ENCODE results near the gene IRF3.

Gene IRF3, protein sequence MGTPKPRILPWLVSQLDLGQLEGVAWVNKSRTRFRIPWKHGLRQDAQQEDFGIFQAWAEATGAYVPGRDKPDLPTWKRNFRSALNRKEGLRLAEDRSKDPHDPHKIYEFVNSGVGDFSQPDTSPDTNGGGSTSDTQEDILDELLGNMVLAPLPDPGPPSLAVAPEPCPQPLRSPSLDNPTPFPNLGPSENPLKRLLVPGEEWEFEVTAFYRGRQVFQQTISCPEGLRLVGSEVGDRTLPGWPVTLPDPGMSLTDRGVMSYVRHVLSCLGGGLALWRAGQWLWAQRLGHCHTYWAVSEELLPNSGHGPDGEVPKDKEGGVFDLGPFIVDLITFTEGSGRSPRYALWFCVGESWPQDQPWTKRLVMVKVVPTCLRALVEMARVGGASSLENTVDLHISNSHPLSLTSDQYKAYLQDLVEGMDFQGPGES

DNA sequence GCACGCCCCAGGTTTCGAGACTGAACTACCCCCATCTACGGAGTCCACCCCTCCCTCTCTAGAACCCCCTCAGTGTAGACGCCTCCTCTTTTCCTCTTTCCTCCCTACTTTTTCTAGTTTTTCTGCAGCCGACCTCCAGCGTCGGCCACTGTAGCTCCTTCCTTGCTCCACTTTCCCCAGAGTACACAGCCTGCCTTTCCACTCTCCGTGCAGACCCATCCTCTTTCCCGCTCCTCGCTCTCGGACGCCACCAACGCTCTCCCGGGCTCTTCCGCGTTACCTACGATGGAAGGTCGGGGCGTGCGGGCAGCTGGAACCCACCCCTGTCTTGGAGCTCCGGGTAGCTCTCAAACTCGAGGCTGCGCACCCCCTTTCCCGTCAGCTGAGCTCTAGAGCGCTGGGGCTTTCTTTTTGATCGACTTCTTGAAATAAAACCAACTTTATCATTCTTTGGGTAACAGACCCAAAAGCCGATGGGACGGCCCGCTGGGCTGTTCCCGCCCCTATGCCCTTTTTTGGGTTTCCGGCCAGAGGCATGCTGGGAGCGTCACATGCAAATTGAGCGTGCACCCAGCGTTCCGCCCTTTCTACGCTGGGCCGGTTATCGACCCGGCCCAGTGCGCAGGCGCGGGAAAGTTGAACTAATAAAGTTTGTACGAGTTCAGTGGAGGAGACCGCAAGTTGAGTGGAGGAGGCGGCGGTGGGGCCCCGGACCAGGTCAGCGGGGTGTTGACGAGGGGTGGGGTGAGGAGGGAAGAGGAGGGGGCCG is at the start of gene IRF3, which contains the start of gene BCL2L12:
Gene IRF3 (minus strand): TSS at position 507 of the 769 bp plus-strand sequence. CDS start 1,019 bp downstream, outside the sequence.
Gene BCL2L12 (plus strand): TSS at position 583 of the 769 bp plus-strand sequence. CDS start 760 bp downstream, outside the sequence.
- DNase-seq, result peak; percentile 99

DNA sequence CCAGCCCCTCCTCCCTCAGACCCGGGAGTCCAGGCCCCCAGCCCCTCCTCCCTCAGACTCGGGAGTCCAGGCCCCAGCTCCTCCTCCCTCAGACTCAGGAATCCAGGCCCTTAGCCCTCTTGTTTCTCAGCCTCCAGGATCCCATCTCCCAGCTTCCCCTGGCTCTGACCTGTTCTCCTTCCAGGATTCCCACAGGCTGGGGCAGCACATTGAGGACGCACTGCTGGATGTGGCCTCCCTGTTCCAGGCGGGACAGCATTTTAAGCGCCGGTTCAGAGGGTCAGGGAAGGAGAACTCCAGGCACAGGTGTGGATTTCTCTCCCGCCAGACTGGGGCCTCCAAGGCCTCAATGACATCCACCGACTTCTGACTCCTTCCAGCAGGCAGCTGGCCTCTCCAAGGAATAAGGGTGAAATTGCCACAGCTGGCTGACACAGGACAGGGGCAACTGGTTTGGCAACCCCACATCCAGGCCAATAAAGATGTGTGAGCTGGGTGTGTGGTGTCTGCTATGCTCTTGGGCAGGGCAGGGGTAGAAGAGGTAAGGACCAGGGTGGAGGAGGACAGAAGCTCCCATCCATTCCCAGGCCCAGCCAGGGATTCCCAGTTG is 47.7 kb upstream of the IRF3 start:
- no peak for DNase-seq

GRCh38 chr19:49712397-49712859 is 46.8 kb upstream of the IRF3 start:
- DNase-seq, result no peak

- no peak for DNase-seq
These were observed 44.8 kb upstream of the IRF3 start for GRCh38 chr19:49710372-49710951.

GRCh38 chr19:49705919-49706318 is 40.3 kb upstream of the IRF3 start:
- DNase-seq, result no peak

GRCh38 chr19:49704888-49705642 is 39.4 kb upstream of the IRF3 start:
- DNase-seq, result no peak

DNA sequence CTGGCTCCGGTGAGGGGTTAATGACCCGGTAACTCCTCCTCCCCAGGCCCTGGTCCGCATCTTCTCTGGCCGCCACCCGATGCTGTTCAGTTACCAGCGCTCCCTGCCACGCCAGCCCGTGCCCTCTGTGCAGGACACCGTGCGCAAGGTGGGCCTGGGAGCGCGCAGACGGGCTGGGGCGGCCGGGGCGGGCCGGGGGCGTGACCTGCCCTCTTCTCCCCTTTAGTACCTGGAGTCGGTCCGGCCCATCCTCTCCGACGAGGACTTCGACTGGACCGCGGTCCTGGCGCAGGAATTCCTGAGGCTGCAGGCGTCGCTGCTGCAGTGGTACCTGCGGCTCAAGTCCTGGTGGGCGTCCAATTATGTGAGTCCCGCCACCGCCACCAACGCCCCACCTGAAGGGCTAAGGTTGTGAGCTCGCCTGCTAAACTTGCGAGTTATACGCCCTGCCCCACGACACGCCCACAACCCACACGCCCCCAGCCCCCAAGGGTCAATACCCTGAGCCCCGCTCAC is 35.7 kb upstream of the IRF3 start:
- DNase-seq, result no peak

GRCh38 chr19:49700563-49700962 is 34.9 kb upstream of the IRF3 start:
- no peak for DNase-seq

GRCh38 chr19:49699364-49699763 is 33.7 kb upstream of the IRF3 start:
- DNase-seq, result no peak

DNA sequence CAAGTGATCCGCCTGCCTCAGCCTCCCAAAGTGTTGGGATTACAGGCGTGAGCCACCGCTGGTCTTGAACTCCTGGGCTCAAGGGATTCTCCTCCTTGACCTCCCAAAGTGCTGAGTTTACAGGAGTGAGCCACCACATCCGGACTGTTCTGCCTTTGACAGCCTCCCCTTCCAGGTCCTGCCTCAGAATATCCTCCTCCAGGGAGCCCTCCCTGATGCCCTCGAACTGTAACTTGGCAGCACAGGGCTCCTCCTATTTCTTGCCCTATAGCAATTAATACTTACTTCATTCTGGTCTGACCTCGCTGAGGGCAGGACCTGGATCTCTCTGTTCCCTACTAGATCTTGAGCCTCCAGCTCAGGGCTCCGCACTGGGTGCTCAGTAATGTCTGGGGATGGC is 31.2 kb upstream of the IRF3 start:
- no peak for DNase-seq

GRCh38 chr19:49696115-49696514 is 30.5 kb upstream of the IRF3 start:
- DNase-seq, result no peak

- no peak for DNase-seq
These were observed 26.5 kb upstream of the IRF3 start for GRCh38 chr19:49692147-49692506.

DNA sequence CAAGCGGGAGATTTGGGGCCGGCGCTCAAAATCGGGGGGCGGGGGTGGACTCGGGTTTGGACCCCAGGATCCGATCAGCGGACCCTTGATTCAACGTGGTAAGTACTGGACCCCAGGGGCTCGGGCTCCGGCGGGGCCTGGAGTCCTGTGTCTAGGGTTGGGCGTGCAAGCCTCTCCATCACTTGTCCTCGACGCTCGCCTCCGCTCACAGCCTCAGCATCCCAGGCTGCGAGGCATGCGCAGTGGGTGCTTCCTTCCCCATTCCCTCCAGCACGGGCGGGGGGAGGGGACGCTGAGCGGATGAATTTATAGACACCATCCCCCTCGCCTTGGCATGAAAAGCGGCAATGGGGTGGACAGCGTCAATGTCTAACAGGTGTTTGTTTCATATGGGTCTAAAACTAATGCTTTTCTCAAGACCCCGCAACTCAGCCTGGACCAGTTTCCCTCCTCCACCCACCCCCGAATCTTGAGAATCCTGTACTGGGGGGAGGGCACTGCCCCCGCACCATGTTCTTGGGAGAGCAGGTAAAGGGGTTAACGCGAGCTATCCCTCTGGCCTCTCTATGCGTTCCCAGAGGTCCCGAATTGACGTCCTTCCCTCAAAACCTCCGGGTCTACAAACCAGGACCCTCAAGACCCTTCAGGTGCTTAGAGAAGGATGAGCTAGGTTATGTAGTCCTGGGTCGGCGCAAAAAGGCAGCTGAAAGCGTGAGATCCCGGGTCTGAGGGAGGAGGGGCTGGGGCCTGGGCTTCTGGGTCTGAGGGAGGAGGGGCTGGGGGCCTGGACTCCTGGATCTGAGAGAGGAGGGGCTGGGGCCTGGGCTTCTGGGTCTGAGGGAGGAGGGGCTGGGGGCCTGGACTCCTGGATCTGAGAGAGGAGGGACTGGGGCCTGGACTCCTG is 25.8 kb upstream of the IRF3 start:
- DNase-seq, result peak; percentile 27

DNA sequence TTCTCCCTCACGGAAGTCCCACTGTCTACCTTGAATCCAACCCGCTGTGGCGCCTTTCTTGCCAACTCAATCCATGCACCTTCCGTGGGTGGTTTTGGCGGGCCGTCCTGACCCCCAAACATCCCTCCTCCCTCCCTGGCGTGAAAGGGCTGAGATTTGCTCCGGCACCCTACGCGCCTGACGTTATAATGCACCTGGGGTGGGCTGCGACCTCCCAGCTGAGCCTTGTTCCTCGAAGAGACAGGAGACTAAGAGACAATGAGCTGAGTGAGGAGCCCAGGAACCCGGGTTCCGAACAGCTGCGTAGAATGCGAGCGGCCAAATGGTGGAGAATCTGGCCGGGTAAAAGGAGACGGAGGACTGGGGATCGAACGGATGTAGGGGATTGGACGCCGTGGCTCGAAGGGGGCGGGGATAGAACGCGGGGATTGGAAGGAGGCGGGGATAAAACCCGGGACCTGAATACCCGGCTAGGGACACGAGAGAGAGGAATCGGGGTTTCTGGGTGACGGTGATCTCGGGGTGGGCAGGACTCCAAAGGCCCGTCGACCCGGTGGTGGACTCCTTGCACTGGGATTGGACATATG is 25.1 kb upstream of the IRF3 start, which contains the start of gene CPT1C:
Gene CPT1C (plus strand): TSS at position 461 of the 587 bp plus-strand sequence. CDS start 1,137 bp downstream, outside the sequence.
- DNase-seq, result peak; percentile 59

GRCh38 chr19:49690079-49690655 is 24.5 kb upstream of the IRF3 start:
- no peak for DNase-seq

DNA sequence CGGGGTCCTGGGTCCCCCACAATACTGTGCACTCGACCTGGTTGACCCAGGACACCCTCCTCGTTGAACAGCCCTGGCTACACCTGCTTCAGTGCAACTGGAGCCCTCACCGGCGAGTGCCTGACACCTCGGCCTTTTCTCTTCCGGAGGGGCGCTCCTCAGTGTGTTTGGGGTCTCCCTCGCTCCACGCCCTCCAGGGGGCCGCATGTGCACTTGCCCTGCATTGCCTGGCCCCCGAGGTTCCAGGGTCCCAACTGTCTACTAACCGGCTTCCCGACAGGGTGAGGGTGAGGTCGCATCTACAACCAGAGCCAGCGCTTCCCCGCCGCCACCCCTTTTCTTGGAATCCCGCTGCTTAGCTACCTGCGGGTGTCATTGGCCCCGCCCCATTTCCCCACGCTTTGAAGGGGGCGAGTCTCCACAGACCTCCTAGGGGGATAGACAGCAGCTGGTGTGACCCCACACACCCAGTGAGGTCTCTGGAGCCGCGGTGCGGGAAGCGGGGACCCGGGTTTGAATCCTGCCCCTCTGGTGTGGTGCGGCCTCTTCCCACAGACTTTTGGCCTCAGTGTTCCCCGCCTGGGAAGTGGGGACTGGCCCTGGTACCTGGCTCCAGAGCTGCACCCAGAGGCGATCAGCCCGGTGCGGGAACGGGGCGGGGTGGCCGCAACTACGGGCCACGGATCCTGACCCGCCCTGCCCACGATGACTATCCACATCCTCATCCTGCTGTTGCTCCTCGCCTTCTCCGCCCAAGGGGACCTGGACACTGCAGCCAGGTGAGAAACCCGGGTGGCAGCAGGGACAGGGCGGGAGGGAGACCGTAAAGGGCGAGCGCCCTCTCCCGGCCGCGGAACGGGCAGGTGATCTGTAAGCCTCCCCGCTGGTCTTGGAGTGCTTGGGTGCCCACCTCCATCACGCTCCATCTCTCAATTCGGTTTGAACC is 23.7 kb upstream of the IRF3 start, which contains the start of gene ADM5:
Gene ADM5 (plus strand): TSS at position 462 of the 946 bp plus-strand sequence. CDS start 244 bp downstream, at position 706.
- DNase-seq, result peak; percentile 48

- DNase-seq, result no peak
These were observed 23.0 kb upstream of the IRF3 start for GRCh38 chr19:49688531-49689132.

All from activated naive CD4-positive, alpha-beta T cell treated with Interleukin-2 at 50 U/mL for 16 hours (primary cell).